HG02678 (cell line): ENCODE data around the gene WDR43.

ENCODE experiments used
- ATAC-seq: cut with Tn5 transposase; IDR thresholded peaks from one replicate; pipeline ENCODE4 v1.9.1; 2021; ENCODE audit warnings: mild to moderate bottlenecking, moderate library complexity; ENCODE audit not compliant: unreplicated experiment

WDR43 gene, protein sequence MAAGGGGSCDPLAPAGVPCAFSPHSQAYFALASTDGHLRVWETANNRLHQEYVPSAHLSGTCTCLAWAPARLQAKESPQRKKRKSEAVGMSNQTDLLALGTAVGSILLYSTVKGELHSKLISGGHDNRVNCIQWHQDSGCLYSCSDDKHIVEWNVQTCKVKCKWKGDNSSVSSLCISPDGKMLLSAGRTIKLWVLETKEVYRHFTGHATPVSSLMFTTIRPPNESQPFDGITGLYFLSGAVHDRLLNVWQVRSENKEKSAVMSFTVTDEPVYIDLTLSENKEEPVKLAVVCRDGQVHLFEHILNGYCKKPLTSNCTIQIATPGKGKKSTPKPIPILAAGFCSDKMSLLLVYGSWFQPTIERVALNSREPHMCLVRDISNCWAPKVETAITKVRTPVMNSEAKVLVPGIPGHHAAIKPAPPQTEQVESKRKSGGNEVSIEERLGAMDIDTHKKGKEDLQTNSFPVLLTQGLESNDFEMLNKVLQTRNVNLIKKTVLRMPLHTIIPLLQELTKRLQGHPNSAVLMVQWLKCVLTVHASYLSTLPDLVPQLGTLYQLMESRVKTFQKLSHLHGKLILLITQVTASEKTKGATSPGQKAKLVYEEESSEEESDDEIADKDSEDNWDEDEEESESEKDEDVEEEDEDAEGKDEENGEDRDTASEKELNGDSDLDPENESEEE

DNA sequence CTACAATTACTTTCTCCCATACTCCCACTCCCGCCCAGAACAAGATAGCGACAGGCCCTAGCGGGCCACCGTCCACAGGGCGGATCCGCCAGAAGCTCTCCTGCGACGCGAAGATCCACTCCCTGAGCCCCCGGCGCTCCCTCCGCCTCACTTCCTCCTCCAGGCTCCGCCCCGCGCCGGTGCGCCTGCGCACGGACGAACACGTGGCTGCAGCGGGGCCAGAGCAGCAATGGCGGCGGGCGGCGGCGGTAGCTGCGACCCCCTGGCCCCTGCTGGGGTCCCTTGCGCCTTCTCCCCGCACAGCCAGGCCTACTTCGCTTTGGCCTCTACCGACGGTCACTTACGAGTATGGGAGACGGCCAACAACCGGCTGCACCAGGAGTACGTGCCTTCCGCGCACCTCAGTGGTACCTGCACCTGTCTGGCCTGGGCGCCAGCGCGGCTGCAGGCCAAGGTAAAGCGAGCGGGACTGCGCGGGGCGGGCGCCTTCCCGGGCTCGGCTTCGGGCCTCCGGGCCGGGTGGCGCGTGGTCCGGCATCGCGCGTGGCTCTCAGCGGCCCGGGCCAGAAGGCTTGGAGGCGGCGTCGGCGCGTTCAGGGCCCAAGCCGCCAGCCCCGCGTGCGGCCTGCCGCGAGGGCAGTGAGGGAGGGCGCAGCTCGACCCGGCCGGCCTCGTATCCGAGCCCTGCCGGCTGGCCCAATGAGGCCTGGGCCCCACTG lies at the start of gene WDR43:
Gene WDR43 (plus strand): TSS at position 198 of the 719 bp plus-strand sequence. CDS start 32 bp downstream, at position 230.
- ATAC-seq: peak; percentile 92

DNA sequence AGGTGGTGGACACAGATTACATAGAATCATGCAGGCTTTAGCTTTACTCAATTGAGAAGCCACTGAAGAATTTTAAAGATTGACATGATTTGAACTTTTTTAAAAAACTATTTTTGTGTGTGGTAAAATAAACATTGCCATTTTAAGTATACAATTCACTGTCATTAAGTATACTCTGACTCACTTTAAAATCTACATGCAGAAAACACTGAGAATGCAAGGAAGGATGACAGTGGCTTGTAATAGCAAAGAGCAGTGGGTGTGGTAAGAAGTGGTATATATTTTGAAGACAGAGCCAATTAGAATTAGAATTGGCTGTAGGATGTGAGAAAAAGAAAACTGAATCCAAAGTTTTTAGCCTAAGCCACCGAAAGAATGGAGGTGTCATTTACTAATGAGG lies 39.3 kb upstream of the WDR43 start:
- no peak for ATAC-seq

DNA sequence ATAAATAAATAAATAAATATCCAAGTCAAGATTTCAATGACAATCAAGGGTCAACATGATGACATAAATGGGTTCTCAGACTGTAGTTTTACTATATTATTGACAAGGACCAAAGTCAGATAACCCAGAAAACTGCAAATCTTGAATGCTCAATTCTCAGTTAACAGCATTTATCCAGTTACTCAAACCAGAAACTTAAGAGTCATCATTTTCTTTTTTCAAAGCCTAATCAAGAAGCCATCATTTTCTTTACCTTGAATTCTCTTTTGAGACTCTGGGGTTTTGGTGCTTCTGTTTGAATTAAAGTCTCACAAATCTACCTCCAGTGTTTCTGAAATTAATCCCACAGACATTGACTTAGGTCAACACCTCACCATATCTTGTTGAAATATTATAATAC lies 38.5 kb upstream of the WDR43 start:
- no peak for ATAC-seq

DNA sequence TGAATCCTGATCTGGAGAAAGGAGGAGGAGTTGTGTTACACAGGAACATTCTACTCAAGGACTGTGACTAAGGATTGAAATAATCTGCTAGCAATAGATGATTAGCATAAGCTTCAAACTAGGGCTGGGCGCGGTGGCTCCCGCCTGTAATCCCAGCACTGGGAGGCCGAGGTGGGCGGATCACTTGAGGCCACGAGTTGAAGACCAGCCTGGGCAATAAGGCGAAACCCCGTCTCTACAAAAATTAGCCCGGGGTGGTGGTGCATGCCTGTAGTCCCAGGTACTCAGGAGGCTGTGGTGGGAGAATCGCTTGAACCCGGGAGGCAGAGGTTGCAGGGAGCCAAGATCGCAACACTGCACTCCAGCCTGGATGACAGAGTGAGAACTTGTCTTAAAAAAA lies 25.9 kb upstream of the WDR43 start:
- ATAC-seq: no peak

DNA sequence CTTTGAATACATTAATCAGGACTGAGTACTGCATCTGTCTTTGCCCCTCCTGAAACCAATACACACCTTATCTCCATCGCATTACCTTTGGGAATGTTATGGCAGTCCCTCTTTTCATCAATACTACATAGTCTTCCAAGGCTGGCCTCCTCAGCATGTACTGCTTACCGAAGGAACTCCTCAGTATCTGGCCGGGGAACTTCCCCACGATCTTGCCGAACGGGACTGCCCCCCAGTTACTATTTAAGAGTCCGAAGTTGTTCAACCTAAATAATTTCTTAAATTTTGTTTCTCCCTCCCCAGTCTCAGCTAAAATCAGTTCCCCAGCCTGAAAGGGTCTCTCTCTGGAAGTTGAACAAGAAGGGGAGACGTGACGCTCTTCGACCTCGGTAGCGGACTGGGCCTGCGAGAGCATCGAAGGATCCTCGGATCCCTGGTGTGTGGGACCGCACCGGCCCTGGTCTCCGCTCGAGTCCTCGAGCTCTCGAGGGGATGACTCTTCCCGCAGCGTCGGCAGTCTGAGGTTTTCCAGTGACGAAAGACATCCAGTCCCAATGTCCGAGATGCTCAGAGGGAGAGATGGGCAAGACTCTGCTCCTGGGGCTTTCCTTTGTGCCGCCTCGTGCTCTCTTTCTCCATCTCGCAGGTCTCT lies 24.8 kb upstream of the WDR43 start:
- peak; percentile 9 for ATAC-seq

DNA sequence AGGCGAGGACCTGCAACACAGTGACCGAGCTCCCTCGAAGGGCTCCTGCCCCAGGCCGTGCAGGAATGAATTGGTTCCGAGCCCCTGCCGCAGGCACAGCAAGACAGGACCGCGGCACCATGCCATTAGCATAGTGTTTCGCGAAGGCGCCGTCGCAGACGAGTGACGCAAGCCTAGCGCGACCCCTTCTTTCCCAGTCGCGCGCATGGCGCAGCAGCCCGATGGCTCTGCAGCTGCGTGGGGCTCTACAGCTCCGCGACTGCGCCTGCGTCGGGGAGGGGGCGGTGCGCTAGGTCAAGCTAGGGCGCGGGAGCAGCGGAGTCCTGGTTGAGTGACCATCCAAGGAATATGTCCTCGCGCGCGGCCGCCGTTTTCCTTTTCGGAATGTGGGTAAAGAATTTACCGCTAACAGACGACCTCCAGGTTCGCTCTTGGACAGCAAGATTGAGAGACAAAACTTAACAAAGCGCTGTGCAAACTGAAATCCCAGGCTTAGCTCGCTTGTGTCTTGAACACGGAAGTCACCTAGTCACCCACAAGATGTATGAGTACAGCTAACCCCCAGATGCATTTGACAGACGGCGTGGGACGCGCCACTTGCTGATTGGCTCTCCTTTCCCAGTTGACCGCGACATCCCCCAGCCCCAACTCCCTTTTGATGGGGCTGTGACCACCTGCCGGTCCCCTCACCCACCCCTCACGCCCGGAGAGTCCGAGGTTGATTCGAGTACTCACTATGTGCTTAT lies 24.1 kb upstream of the WDR43 start, which contains the start of gene TRMT61B:
Gene TRMT61B (minus strand): TSS at position 164 of the 746 bp plus-strand sequence. CDS start 32 bp downstream, at position 132.
- peak; percentile 97 for ATAC-seq

DNA sequence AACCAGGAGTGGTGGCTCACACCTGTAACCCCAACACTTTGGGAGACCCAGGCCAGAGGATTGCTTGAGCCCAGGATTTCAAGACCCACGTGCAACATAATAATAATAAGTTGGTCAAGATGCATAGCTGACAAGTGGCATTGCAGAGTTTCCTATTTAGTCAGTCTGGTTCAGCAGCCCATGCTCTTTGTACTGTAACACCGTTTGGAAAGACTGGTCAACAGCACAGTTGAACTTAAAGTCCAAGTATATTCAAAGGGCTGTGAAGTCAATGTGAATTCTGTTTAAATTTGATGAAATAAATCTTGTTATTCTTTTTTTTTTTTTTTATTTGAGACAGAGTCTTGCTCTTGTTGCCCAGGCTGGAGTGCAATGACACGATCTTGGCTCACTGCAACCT lies 22.8 kb upstream of the WDR43 start:
- no peak for ATAC-seq

DNA sequence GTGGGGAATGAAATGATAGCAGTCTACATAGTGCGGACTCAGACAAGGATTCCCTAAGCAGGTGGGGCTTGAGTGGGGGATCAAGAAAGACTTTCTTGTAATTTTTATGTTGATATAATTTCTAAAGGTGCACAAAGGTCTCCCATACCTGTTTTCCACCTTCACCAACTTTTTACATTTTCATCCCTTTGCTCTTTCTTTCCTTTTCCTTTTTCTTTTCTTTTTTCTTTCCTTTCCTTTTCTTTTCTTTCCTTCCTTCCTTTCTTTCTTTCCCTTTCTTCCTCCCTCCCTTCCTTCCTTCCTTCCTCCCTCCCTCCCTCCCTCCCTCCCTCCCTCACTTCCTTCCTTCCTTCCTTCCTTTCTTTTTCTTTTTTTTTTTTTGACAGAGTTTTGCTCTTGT lies 14.3 kb upstream of the WDR43 start:
- no peak for ATAC-seq

DNA sequence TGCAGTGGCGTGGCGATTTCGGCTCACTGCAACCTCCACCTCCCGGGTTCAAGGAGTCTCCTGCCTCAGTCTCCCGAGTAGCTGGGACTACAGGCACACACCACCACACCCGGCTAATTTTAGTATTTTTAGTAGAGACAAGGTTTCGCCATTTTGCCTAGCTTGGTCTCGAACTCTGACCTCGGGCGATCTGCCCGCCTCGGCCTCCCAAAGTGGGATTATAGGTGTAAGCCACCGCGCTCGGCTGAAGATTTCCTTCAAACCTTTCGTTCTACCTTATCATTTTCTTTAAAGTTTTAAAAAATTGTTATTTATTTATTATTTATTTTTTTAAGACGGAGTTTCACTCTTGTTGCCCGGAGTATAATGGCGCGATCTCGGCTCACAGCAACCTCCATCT lies 979 bp upstream of the WDR43 start:
- ATAC-seq: no peak

DNA sequence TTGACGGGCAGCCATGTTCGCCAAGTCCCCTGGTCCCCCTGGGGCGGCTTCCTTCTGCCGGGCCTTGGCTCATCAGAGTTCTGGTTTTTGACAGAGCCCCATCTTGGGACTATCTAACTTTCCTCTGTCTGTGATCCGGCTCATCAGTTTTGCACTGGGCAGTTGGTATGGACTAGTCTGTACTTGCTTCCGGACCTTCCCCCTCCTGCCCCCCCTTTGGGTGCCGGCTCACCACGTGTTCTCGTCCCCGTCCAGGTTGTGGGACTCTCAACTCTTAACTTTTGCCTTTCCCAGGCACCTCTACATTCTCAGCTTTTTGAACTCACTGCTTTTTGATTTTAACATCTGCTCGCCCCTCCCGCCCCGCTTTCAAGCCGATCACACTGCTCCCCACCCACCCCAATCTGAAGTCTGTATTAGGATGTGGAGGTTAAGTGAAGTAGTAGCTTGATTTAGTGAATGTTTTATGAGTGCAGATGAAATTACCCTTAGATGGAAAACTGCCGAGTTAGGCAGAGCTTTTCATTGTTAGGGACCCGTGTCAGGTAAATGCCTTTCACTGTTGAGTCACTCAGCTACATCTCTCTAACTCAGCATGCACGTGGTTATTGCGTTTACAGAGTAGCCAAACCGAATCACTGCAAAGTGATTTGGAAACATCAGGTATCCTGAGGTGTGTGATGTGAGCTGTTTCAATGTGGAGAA lies 874 bp downstream of the WDR43 start:
- peak; percentile 15 for ATAC-seq

DNA sequence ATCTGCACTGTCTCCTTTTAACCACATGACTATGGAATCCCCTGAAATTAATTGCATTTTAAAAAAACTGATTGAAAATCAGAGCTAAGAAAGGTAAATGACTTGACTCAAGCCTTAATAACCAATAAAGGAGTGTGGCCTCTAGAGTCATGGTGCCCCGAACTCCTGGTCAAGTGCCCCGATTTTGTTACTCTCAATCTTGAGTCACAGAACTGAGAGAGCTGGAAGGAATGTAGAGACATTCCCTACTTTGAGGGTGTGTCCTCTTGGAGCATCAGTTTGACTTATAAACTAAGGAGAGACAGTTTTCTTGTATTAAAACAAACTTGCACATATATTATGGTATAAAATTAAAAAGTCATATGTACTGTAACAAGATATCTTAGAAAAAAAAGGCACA lies 2.4 kb downstream of the WDR43 start:
- ATAC-seq: no peak

DNA sequence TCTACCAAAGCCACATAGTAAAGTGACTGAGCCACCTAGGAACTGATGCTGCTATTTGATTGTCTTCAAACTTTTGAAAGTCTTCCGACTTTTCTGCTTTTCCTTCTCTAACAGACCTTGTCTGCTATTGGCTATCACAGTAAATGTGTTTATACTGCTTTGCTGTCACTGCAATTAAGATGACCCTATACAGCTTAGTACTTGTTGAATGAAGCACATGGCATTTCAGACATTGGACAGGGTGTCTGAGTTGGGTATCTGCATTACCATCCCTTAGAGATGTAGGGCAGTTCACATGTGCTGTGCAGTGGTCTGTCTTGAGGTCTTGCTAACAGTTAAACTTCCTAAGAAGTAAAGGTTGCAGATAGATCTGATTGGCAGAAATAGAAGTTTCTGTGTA lies 3.6 kb downstream of the WDR43 start:
- no peak for ATAC-seq

DNA sequence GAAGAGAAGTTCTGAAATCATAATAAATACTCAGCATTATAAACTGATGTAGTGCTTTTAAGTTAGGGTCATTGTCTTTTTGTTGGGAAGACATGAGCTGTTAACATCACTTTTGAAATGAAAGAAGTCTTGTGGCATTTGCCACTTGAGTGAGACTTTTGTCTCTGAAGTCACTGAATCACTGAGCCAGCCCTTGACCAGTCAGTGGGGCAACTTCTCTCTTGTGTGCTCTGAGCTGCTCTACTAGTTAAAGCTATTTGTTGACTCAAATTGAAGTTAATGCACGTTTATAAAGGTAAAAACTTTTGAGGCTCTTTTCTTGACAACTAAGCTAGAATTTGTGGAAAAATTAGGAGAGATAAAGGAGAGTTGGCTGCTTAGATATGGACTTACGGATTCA lies 6.7 kb downstream of the WDR43 start:
- no peak for ATAC-seq

DNA sequence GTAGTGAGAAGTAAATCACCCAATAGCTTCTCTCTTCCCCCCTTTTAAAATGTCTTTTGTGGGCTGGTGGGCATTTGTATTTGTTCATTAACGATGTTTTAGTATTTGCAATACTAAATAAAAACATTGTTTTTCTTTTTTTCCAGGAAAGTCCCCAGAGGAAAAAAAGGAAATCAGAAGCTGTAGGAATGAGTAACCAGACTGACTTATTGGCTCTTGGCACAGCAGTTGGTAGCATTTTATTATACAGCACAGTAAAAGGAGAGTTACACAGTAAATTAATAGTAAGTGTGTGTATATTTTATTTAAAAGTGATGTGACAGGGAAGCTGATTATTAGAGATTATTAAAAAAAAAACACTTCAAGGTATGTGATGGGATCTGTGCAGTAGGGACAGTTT lies 7.4 kb downstream of the WDR43 start:
- no peak for ATAC-seq

DNA sequence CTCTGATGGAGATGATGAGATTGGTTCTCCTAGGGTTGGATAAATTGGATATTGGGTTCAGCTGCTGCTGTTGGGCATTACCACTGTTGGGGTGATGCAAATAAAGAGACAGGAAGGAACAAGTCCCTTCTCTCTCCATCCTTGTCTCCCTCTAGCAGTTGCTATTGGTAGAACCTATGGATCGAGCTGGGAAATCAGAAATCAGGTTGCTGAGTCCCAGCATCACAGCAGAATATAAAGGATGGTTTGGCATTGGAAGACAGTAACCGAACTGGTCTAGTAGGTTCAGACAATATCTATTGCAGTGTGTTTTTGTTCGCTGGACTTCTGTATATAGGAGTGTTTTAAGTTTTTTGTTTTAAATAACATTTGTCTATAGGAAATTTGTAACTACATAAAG lies 8.1 kb downstream of the WDR43 start:
- ATAC-seq: no peak

DNA sequence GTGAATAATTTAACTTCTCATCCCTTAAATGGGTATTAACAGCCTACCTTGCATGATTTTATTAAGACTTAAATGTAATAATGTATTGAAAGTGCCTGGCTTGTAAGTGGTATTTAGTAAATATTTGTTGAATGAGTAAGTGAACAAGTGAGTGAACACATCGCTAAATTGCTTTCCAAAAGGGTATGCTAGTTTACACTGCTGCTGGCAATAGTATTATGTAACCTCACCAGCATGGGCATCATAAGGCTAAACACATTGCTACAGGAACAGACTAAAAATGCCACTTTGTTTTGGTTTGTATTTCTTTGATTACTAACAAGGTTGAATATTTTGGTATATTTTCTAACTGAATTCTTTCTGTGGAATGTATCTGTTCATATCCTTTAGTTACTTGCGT lies 9.8 kb downstream of the WDR43 start:
- no peak for ATAC-seq

DNA sequence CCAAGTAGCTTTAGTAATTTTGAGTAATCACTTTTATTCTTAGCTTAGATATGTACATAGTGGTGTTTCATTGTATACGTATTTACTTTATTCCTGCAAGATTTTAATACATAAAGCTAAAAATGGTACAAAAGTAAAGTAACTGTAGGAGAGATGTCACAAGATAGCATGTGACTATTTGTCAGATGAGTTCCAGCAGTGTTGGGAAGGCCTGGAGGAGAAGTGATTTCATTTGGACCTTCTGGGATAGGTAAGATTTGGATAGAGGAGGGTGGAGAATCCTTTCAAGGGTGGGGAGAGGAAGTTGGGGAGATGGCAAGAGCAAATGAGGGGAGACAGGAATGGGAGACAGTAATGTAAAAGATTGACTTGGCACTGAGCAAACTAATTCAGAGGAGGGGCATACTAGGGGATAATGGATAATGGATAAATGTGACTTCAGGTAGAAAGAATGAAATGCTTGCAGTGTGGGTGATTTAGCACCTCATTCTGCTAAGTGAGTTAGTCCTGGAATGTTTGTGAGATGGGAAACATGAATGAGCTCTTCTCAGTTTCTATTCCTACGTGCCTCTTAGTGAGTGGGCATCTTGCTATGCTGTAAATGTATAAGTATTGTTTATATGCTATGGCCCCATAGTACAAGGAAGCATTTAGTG lies 10.5 kb downstream of the WDR43 start:
- no peak for ATAC-seq

DNA sequence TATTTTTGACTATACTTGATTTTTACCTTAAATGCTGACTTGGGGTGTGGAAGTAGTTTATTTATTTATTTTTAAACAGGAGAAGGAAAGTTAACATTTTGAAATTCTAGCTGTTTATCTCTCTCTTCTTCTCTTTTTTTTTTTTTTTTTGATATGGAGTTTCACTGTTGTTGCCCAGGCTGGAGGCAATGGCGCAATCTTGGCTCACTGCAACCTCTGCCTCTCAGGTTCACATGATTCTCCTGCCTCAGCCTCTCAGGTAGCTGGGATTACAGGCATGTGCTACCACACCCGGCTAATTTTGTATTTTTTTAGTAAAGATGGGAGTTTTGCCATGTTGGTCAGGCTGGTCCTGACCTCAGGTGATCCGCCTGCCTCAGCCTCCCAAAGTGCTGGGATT lies 11.1 kb downstream of the WDR43 start:
- no peak for ATAC-seq

DNA sequence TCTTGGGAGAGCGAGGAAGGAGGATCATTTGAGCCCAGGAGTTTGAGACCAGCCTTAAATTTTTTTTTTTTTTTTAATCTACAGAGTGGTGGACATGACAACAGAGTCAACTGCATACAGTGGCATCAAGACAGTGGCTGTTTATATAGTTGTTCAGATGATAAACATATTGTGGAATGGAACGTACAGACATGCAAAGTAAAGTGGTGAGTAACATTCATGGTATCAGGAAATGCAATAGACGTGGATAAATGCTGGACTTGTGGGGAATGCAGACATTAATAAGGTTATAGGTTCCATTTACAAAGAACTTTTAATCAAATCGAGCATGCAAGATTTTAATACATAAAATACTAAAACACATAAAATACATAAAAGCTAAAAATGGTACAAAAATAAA lies 11.9 kb downstream of the WDR43 start:
- ATAC-seq: no peak
